A549 (cell line): ENCODE results near the gene GJA10.

Source experiments
- CTCF ChIP-seq: fragments of >200 bp; sonication (Bioruptor Twin); formaldehyde crosslinking; IDR thresholded peaks from 3 replicates; pipeline ENCODE4 v1.5.1; 2016
- KDM5A ChIP-seq: fragments of 200-600 bp; sonication (generic); IDR thresholded peaks from 2 replicates; pipeline ENCODE4 v1.6.1; 2016; ENCODE audit warnings: antibody characterized with exemption, mild to moderate bottlenecking
- MAFK ChIP-seq: fragments of 450-650 bp; IDR thresholded peaks from 2 replicates; pipeline ENCODE4 v1.6.1; 2014; ENCODE audit not compliant: partially characterized antibody
- POLR2A ChIP-seq: IDR thresholded peaks from 2 replicates; pipeline ENCODE4 v1.6.1; 2012; ENCODE audit warnings: mild to moderate bottlenecking, low read length
- POLR2AphosphoS2 ChIP-seq: conservative IDR thresholded peaks from 2 replicates; pipeline ENCODE4 v1.6.1; 2012; ENCODE audit warnings: low read length, improper control_type of control experiment, inconsistent platforms
- SMC3 ChIP-seq: fragments of >200 bp; sonication (Bioruptor Twin); formaldehyde crosslinking; IDR thresholded peaks from 3 replicates; pipeline ENCODE4 v1.6.1; 2018; ENCODE audit warnings: inconsistent platforms
- USF2 ChIP-seq: fragments of 450-650 bp; IDR thresholded peaks from 2 replicates; pipeline ENCODE4 v1.6.1; 2014; ENCODE audit warnings: antibody characterized with exemption

DNA sequence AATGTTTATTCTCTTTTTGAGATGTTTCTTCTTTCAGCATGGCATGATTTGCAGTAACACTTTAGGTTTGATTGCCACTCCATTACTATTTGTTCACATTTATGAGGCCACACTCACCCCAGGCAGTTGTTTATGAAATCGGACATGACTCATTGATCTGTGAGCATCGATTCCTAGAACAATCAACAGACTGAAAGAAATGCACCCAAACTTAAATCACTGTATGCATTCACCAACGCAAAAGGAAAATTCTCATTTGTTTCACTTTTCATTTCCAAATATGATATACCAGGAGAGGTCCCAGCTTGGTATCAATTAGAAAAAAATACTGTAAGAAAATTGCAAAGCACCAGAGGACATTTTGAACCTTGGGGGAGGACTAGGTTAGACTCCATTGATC lies 5.4 kb upstream of the GJA10 start:
- no peak for TF ChIP-seq CTCF
- no peak for TF ChIP-seq POLR2A
- TF ChIP-seq MAFK = no peak
- no peak for TF ChIP-seq POLR2AphosphoS2
- TF ChIP-seq SMC3 = no peak
- TF ChIP-seq USF2 = no peak
- TF ChIP-seq KDM5A = no peak
